ENCODE results near the gene HCN2. TPM values are rescaled to one million over a fixed set of nuclear protein-coding genes. Genes with fewer than 3 reads are reported as not detected.
A peak's percentile ranks its signal among the peaks of the same experiment; 100 is the strongest.

The HCN2 gene
- total and polyA plus RNA-seq, 2 of the 13 experiments (the other 11 are each of a cell fraction or from before 2014, with no cell fraction given) = 0.01 TPM; not detected in 1

DNA sequence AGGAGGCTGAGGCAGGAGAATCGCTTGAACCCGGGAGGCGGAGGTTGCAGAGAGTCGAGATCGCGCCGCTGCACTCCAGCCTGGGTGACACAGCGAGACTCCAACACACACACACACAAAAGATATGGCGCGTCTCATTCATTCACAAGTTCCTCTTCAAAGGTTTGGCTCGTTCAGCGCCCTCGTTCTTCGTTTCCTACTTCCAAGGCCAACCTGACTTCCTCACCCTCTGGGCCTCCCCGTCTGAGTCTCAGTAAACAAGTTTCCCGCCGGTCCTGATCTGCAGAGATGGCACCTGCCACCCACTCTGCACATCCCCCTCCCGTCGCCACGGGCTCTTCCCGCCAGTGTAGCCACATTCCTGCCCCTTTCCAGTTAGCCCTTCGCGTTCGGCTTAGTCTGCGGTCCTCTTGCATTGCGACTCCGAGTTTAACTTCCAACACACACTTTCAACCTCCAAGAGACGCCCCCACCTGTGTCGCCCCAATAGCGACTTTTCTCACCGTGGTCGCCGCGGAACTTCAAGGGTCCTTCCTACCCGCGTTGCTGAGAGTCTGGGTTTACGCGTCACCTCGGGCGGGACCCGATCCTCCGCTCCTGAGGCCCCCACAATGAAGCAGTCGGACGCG is 18.6 kb upstream of the HCN2 start (continued):
- no peak for TF ChIP-seq MAZ (IDR thresholded peaks at IDR 0.05; ENCODE audit: borderline replicate concordance, low read depth, low read length)
- TF ChIP-seq MAZ (CRISPR knock-in tag; IDR thresholded peaks at IDR 0.05; ENCODE audit: low read depth) = peak; percentile 48; the same call in 1 of the 2 replicates
- 0 out of 2 replicates have a peak, but pooled peaks have one; percentile 14 for TF ChIP-seq NCOA1 (CRISPR knock-in tag; IDR thresholded peaks at IDR 0.05)
- TF ChIP-seq MXD3 (CRISPR knock-in tag; IDR thresholded peaks at IDR 0.05) = 0 out of 2 replicates have a peak, but pooled peaks have one; percentile 58
- peak; percentile 36; the same call in 1 of the 2 replicates for TF ChIP-seq GABPB1 (CRISPR knock-in tag; IDR thresholded peaks at IDR 0.05)
- TF ChIP-seq STAG1 (CRISPR knock-in tag; IDR thresholded peaks at IDR 0.05) = no peak
- 0 out of 2 replicates have a peak, but pooled peaks have one; percentile 18 for TF ChIP-seq ZBTB20 (CRISPR knock-in tag; IDR thresholded peaks at IDR 0.05; ENCODE audit: borderline replicate concordance, low read depth)
- no peak for TF ChIP-seq NFYC (CRISPR knock-in tag; IDR thresholded peaks at IDR 0.05)
- peak; percentile 65; the same call in 1 of the 2 replicates for TF ChIP-seq ZFP91 (CRISPR knock-in tag; IDR thresholded peaks at IDR 0.05; ENCODE audit: borderline replicate concordance)
- TF ChIP-seq, protein P1, sequence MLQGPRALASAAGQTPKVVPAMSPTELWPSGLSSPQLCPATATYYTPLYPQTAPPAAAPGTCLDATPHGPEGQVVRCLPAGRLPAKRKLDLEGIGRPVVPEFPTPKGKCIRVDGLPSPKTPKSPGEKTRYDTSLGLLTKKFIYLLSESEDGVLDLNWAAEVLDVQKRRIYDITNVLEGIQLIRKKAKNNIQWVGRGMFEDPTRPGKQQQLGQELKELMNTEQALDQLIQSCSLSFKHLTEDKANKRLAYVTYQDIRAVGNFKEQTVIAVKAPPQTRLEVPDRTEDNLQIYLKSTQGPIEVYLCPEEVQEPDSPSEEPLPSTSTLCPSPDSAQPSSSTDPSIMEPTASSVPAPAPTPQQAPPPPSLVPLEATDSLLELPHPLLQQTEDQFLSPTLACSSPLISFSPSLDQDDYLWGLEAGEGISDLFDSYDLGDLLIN (CRISPR knock-in tag; IDR thresholded peaks at IDR 0.05; ENCODE audit: borderline replicate concordance) = peak; percentile 67; the same call in 1 of the 2 replicates
- TF ChIP-seq, protein P2, sequence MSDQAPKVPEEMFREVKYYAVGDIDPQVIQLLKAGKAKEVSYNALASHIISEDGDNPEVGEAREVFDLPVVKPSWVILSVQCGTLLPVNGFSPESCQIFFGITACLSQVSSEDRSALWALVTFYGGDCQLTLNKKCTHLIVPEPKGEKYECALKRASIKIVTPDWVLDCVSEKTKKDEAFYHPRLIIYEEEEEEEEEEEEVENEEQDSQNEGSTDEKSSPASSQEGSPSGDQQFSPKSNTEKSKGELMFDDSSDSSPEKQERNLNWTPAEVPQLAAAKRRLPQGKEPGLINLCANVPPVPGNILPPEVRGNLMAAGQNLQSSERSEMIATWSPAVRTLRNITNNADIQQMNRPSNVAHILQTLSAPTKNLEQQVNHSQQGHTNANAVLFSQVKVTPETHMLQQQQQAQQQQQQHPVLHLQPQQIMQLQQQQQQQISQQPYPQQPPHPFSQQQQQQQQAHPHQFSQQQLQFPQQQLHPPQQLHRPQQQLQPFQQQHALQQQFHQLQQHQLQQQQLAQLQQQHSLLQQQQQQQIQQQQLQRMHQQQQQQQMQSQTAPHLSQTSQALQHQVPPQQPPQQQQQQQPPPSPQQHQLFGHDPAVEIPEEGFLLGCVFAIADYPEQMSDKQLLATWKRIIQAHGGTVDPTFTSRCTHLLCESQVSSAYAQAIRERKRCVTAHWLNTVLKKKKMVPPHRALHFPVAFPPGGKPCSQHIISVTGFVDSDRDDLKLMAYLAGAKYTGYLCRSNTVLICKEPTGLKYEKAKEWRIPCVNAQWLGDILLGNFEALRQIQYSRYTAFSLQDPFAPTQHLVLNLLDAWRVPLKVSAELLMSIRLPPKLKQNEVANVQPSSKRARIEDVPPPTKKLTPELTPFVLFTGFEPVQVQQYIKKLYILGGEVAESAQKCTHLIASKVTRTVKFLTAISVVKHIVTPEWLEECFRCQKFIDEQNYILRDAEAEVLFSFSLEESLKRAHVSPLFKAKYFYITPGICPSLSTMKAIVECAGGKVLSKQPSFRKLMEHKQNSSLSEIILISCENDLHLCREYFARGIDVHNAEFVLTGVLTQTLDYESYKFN (CRISPR knock-in tag; conservative IDR thresholded peaks at IDR 0.05) = peak; percentile 42
- TF ChIP-seq, protein P3, sequence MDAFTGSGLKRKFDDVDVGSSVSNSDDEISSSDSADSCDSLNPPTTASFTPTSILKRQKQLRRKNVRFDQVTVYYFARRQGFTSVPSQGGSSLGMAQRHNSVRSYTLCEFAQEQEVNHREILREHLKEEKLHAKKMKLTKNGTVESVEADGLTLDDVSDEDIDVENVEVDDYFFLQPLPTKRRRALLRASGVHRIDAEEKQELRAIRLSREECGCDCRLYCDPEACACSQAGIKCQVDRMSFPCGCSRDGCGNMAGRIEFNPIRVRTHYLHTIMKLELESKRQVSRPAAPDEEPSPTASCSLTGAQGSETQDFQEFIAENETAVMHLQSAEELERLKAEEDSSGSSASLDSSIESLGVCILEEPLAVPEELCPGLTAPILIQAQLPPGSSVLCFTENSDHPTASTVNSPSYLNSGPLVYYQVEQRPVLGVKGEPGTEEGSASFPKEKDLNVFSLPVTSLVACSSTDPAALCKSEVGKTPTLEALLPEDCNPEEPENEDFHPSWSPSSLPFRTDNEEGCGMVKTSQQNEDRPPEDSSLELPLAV (CRISPR knock-in tag; conservative IDR thresholded peaks at IDR 0.05; ENCODE audit: low read depth) = no peak
- TF ChIP-seq MBNL3 (CRISPR knock-in tag; conservative IDR thresholded peaks at IDR 0.05) = no peak
- no peak for TF ChIP-seq ZBTB21 (CRISPR knock-in tag; IDR thresholded peaks at IDR 0.05)
- peak; percentile 52; the same call in 1 of the 2 replicates for TF ChIP-seq ZSCAN21 (CRISPR knock-in tag; IDR thresholded peaks at IDR 0.05; ENCODE audit: borderline replicate concordance)
- TF ChIP-seq, protein P4, sequence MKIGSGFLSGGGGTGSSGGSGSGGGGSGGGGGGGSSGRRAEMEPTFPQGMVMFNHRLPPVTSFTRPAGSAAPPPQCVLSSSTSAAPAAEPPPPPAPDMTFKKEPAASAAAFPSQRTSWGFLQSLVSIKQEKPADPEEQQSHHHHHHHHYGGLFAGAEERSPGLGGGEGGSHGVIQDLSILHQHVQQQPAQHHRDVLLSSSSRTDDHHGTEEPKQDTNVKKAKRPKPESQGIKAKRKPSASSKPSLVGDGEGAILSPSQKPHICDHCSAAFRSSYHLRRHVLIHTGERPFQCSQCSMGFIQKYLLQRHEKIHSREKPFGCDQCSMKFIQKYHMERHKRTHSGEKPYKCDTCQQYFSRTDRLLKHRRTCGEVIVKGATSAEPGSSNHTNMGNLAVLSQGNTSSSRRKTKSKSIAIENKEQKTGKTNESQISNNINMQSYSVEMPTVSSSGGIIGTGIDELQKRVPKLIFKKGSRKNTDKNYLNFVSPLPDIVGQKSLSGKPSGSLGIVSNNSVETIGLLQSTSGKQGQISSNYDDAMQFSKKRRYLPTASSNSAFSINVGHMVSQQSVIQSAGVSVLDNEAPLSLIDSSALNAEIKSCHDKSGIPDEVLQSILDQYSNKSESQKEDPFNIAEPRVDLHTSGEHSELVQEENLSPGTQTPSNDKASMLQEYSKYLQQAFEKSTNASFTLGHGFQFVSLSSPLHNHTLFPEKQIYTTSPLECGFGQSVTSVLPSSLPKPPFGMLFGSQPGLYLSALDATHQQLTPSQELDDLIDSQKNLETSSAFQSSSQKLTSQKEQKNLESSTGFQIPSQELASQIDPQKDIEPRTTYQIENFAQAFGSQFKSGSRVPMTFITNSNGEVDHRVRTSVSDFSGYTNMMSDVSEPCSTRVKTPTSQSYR (CRISPR knock-in tag; IDR thresholded peaks at IDR 0.05; ENCODE audit: borderline replicate concordance) = peak; percentile 86
- no peak for TF ChIP-seq TEAD2 (CRISPR knock-in tag; IDR thresholded peaks at IDR 0.05)

Data from HepG2 (cell line).